ENCODE data around the gene OXER1.
A peak's percentile ranks its signal among the peaks of the same experiment; 100 is the strongest.

OXER1 gene

GRCh38 chr2:42768706-42769256, 4.8 kb upstream of the OXER1 start:
- DNase-seq: no peak

- no peak for DNase-seq
Observed at GRCh38 chr2:42767899-42768705, 4.2 kb upstream of the OXER1 start.

DNA sequence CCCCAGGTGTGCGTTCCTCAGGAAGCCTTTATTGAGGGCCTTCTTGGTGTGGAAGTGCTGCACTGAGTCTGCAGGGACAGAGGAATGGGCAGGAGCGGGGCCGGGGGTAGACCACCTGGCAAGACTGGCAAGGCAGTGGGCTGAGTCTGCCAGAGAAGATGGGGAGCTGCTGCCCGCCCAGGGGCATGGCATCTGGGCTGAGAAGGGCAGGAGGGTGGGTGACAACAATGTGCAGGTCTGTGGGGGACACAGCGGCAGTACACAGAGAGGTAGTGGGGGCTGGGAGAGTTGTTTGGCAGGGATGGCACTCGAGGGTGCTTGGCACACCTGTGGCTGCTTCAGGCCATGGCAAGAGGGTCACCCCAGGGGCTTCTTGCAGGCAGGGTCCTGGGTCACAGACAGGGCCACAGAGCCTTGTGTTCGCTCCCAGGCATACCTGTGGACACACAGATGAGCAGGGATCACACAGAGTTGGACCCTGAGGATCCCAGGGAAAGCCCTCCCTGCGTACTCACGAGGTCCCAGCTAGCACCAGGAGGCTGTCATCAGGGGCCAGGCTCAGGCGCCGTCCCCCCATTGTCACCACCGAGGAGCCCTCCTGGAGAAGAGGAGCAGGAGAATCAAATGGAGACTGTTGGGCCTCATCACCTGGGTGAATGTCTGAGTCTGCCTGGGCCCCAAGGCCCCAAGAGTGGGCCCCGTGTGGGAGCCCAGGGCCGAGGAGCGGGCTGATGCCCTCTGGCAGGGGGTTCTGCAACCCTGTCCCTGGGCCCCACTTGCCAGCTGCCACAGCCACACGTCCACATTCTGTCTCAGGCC, 3.4 kb upstream of the OXER1 start:
- no peak for DNase-seq

- no peak for DNase-seq
Observed at GRCh38 chr2:42765686-42766085, 1.8 kb upstream of the OXER1 start.

- no peak for DNase-seq
Observed at GRCh38 chr2:42764901-42765300, 966 bp upstream of the OXER1 start.

GRCh38 chr2:42762823-42763804, 821 bp downstream of the OXER1 start:
- DNase-seq: no peak

DNA sequence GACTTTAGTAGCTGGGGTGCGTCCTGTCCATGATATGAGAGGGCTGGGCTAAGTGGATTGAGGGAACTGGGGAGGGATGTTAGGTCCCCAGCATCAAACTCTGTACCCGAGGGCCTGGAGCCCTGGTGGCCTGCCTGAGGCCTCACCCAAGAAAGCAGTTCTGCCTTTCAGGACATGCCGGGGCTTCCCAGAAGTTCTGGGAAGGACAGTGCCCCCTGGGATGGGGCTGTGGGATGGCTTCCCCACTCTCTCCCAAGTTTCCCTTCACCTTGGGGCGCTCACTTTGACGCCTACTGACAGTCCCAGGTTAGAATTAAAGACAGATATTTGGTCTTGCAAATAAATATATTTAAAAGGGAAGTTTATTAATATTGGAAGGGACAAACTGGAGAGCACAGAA, 1.8 kb downstream of the OXER1 start:
- DNase-seq: no peak

DNA sequence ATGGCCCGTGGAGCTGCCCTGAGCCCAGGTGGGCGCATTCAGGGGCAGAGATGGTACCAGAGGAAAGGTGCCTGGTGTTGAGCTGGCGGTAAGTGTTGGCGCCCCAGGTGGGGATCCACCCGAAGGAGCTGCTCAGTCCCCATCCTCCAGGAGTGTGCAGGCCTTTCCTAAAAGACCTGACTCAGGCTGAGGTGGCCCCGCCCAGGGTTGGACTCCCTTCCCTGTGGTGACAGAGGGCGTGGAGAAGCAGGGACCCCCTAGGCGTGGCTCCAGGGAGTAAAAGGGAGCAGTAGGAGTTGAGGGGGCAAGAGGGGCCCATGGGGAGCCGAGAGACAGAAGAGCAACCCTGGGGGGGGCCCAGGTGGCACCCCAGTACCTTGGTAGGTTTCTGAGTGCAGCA, 2.4 kb downstream of the OXER1 start:
- no peak for DNase-seq

- no peak for DNase-seq
Observed at GRCh38 chr2:42758751-42759150, 5.2 kb downstream of the OXER1 start.

GRCh38 chr2:42757981-42758740, 5.8 kb downstream of the OXER1 start:
- DNase-seq: no peak

- DNase-seq: no peak
Observed at GRCh38 chr2:42756966-42757513, 6.9 kb downstream of the OXER1 start.

DNA sequence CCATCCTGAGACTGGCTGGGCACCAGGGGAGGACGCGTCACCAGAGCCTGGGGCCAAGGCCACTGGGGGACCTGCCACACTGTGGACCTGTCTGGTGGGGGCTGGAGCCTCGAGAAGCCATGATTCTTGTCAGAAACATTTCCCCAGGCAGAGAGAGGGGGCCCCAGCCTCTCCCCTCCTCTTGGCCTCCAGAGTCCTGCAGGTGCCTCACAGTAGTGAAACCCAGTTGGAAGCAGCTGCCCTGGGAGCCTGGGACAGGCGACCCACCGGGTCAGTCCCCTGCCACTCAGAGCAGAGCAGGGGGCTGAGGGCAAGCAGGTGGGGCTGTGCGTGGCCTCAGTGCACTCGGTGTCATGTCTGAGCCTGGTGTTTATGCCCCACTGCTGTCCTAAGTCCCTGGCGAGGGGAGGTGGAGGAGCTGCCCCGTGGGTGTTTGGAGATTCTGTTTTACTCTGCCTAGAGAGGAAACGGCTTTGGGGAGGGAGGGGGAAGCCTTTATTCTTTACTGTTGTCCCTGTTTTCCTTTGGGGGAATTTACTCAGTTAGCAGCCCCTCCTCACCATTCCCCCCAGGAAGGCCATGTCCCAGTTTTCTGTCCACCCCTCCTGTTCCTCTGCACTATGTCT, 7.7 kb downstream of the OXER1 start:
- no peak for DNase-seq

- no peak for DNase-seq
Observed at GRCh38 chr2:42755191-42755880, 8.6 kb downstream of the OXER1 start.

- DNase-seq: no peak
Observed at GRCh38 chr2:42754776-42755140, 9.2 kb downstream of the OXER1 start.

GRCh38 chr2:42754021-42754775, 9.7 kb downstream of the OXER1 start:
- peak in 1 of 2 donors; percentile 18 for DNase-seq

- no peak for DNase-seq
Observed at GRCh38 chr2:42752816-42753813, 10.8 kb downstream of the OXER1 start.

GRCh38 chr2:42752314-42752713, 11.6 kb downstream of the OXER1 start:
- DNase-seq: peak; percentile 29 to 57

DNA sequence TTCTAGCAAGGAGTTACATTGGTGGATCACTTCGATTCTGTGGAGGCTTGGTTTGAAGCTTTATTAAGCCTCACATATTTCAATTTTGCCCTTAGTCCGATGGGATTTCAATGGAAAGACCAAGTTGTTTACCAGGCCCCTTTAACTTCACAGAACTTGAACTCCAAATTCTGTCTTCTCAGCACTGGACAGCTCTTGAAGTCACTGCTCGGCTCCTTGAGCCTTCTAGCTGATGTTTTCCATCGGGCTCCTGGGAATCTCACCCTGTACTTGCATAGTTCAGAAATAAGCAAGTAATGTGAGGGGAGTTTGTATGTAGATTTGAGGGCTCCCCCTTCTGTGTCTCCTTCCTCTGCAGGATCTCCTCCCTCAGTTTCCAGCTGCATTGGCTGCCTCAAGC, 15.1 kb downstream of the OXER1 start:
- no peak for DNase-seq
